Measurements from ENCODE around the gene TKTL1.
"Not testable (repeated sequence)": the region's sequence is repeated elsewhere in the genome, so short reads cannot be mapped to it uniquely, and the experiment has no call there.

TKTL1 gene

DNA sequence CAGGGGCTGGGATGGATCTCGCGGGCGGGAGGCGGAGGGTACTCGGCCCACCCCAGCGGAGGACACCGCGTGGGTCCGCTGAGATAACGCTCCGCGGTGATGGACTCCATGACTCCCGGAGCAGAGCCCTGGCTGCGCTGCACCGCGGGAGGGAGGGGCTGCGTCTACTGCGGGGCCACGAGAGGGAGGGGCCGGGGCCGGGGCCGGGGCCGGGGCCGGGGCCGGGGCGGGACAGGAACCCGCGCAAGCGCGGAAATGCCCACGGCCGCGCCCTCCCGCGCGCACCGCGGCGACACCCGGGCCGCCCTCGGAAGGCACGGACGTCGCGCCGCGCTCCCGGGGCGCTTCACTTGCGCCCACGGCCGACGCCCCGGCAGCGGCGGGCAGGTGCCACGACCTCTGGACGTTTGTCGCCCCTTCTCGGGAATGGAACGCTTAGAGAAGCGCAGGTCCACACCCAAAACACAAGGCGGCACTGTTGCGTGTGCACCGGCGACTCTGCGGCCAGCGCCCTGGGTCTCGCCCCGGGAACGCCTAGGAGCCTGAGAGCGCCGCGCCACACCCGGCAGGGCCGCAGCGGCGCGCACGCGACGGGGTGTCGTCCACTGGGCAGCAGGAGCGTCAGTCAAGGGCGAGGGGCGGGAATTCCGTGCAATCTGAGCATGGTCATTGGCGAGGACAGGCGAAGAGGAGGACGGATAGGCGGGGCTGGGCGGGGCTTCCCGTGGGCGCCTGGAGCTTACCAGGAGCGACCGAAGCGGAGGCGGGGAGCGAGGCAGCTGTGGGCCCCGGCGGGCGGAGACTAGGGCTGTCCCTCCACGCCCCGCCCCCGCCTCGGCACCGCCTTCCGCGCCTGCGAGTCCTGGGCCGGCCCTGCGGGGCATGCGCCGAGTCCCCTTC, 46.1 kb downstream of the TKTL1 start:
- DNase-seq (ENCODE audit: low read depth in 1 of 2, low spot score in 1 of 2) = not testable (repeated sequence)

DNA sequence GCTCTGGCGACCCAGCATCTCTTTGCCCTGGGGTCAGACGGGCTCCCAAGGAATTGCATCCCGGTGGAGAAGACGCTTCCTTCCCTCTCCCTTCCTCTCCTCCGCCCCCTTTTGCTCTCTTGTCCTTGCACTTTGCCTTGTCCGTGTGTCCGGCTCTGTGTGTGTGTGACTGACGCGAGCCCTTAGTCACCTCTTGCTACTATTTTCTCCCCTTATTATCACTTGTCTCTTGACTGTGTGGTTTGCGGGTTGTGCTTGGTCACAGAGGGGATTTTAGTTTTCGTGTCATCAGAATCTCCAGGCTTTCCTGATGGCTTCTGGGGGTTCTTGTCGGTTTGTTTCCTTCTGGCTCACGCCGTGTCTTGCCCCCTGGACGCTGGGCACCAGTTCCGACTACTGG, 47.5 kb downstream of the TKTL1 start:
- not testable (repeated sequence) for DNase-seq (ENCODE audit: low read depth in 1 of 2, low spot score in 1 of 2)

DNA sequence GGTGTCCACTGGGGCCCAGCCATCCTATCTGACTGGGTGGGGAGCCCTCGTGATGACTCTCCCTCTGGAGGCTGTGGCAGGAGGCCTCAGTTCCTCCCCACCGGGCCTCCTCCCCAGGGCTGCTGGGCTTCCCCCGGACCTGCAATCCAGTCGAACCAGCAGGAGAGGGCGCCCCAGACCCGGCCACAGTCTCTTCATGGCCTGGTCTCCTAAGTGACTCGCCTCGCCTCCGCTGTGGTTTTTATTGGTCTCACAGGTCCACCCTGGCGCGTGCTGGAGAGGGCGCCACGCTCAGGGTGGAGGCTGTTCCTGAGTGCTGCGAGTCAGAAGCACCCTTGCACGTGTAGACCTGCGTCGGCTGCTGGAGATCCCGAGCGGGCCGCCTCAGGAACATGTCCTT, 48.0 kb downstream of the TKTL1 start:
- not testable (repeated sequence) for DNase-seq (ENCODE audit: low read depth in 1 of 2, low spot score in 1 of 2)

DNA sequence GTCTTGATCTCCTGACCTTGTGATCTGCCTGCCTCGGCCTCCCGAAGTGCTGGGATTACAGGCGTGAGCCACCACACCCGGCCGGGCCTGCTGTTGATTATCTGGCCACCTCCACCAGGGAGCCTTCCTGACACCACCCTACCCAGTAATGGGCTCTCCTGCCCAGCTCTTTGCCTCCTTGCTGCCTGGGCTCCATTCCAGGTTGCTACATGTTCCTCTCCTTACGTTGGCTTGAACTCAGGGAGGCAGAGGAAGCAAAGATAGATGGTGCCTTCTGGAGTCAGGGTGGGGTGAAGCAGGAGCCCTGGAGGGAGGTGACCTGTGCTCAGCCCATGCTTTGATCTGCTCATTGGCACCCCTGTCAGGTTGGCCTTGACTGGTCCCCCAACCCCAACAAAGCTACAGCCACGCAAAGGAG, 52.5 kb downstream of the TKTL1 start:
- DNase-seq (ENCODE audit: low read depth in 1 of 2, low spot score in 1 of 2) = no peak

DNA sequence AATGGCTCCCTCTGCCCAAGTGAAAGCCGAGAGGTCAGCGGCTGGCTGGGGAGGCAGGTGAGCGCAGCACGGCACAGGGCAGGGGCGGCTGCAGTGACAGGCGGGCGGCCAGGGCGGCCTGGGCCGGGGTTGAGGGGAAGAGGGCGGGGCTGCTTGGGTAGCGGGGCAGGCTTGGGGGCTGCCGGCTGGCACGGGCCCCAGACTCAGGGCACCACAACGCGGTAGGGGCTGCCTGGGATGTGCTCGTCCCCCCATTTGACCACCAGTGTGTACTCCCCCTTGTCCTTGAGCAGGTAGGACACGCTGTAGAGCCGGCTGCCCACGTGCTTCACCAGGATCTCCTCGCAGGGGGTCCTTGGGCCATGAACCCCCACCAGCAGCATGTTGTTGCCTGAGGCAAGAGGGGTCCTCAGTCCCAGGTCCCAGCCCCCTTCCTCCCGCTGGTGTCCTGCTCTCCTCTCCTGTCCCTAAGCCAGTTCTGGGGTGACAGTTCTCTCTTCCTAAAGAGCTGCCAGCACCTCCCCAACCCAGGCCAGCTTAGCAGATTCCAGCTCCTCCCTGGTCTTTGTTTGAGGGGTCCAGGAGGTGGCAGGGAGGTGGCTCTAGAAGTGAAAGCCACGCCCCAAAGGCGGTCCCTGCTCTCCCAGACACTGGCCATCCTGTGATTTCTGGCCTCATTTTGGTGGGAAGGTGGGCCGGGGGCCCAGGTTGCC, 53.2 kb downstream of the TKTL1 start:
- no peak for DNase-seq (ENCODE audit: low read depth in 1 of 2, low spot score in 1 of 2)

DNA sequence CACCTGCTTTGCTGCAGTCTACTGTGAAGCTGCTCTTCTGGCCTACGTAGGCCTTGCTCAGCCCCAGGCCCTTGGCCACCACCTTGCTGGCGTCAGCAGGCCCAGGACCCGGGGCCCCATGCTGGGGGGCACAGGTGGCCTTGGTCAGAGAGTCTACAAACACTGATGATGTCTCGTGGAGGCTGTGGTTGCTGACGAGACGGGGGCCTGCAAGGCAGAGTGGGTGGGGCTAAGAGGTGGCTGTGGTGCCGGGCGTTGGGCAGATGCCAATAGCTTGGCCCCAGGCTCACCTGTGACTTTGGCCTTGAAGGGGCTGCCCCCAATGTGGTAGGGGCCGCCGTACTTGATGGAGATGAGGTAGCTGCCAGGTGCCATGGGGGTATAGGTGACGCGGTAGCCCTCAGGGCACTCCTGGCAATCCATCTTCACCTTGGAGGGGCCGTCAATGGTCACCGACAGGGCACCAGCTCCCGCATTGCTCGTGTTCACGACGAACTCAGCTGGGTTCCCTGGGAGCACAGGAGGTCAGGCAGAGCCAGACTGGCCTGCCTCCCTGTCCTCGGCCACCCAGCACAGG, 53.9 kb downstream of the TKTL1 start:
- DNase-seq (ENCODE audit: low read depth in 1 of 2, low spot score in 1 of 2) = no peak

DNA sequence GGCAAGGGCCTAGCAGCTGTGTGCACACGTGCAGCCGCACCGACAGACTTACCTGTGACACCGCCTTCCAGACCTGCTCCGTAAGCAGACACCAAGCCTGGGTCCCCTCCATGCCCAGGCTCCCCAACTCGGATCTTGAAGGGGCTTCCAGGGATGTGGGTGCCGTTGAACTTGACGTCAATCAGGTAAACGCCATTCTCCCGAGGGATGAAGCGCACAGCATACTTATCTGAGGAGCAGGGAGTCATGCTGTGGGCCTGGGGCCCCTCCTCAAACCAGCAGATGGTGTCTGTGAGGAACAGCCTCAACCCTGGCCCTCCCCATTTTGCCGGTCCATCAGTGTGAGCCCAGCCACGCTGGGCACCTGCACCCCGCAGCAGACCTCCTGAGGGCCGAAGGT, 54.4 kb downstream of the TKTL1 start:
- DNase-seq (ENCODE audit: low read depth in 1 of 2, low spot score in 1 of 2) = no peak

DNA sequence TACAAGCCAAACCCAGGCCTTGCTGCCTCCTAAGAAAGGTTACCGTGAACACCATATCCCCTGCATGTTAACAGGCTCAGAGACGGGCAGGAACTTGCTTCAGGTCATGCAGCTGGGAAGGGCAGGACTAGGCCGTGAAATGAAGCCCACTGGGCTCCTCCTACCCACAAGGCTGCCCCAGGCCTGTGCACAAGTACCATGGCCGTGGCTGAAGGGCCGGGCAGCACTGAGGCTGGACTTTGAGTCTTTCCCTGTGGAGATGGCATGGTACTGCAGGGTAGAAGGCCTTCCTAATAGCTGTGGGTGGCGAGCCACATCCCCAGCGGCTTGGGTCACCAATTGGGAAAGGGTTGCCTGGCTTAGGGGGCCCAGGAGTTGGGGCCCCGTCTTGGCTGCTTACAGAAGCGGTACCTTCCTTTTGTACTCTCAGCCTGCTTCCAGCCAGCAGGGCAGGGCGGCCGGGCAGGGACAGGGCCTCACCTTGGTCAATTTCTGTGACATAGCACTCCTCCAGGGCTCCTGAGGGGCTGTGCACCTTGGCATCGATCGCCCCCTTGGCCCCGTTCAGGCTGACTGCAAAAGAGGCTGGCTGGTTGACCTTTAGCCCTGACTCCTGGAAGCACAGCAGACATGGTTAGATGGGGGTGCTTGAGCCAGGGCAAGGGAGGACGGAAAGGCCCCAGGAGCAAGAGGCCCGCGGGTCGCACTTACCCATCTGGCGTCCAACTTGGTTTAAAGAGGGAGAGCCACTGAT, 55.0 kb downstream of the TKTL1 start:
- DNase-seq (ENCODE audit: low read depth in 1 of 2, low spot score in 1 of 2) = no peak

DNA sequence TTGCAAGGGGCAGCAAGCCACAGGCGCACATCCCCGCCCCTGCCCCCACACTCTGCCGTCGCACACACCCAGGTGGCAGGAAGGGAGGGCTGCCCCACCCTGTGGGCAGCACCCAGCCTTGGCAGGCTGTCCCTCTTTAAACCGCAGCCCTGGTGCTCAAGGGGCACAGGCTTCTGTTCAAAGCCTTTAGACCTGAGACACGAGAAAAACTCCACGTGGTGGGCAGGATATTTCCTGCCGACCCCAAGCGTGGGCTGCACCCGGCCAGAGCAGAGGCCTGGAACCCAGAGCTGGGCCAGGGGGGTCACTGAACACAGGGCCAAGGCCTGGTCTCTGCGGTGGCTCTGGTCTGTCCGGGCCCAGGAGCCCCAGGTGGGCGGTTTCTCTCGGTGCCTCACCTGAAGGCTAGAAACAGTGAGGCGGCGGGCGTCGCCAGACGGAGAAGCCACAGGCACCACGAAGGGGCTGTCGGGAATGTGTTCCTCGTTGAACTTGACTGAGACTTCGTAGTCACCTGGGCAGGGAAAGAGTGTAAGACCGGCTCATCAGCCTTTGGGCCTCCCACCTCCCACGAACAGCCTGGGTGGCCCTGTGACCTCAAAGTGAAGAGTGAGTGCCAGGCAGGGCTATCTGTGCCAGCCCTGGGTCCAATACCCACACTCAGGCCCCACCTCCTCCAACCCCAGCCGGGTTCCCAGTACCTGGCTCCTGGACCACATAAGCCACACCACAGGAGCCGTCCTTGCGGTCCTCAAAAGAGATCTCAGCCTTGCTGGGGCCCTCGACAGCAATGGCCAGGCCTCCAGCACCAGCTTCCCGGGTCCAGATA, 55.8 kb downstream of the TKTL1 start:
- DNase-seq (ENCODE audit: low read depth in 1 of 2, low spot score in 1 of 2) = no peak

DNA sequence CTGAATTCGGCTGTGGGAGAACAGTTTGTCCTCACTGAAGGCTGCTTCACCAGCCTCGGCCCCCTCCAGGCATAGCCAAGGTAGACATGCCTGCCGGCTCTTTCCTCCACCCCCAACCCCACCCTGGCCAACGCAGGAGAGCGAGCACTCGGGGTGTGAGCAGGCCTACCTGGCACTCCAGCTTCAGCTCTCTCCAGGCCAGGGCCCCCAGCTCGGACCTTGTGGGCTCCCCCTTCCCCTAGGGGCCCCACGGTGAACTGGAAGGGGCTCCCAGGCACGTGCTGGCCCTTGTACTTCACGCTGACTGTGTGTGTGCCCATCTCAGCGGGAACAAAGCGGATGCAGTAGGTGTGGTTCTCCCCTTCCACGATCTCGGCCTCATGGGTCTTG, 56.4 kb downstream of the TKTL1 start:
- no peak for DNase-seq (ENCODE audit: low read depth in 1 of 2, low spot score in 1 of 2)

DNA sequence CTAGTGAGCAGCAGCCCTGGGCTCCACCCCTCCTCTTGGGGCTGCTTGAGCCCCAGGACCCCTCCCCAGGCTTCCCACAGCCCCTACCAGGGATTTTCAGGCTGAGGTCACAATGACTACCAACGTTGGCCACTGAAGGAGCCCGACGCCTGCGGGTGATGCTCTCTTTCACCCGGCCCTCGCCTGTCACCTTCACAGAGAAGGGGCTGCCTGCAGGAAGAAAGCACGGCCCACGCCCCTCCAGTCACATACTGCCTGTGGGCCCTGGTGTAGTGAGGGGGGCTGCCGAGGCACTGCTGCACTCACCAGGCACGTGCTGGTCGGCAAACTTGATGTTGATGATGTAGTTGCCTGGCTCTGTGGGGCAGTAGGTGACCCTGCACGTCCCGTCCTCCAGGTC, 56.9 kb downstream of the TKTL1 start:
- DNase-seq (ENCODE audit: low read depth in 1 of 2, low spot score in 1 of 2) = no peak

DNA sequence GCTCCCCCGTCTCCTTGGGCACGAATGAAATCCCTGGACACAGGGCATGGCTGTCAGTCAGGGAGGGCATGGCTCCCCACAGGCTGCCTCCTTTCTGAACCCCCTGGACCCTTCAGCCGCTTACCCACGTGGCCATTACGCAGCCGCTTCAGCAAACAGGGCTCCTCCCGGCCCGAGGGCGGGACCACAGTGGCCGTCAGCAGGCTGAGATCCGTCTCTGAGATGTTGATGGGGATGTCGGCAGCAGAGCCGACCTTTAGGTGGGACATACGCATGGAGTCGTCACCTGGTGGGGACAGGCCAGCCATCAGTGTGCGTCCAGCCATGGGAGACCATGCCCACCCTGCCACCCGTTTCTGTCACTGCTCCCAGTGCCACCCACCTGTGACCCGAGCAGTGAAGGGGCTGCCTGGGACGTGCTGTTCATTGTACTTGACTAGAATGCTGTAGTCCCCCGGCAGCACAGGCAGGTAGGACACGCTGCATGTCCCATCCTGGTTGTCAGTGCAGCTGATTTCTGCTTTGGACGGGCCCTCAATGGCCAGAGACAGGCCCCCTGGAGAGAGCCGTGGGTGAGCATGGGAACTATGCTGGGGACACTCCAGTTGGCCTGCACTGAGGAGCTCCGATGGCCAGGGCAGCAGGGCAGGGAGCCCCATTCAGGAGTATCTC, 57.7 kb downstream of the TKTL1 start:
- DNase-seq (ENCODE audit: low read depth in 1 of 2, low spot score in 1 of 2) = no peak

DNA sequence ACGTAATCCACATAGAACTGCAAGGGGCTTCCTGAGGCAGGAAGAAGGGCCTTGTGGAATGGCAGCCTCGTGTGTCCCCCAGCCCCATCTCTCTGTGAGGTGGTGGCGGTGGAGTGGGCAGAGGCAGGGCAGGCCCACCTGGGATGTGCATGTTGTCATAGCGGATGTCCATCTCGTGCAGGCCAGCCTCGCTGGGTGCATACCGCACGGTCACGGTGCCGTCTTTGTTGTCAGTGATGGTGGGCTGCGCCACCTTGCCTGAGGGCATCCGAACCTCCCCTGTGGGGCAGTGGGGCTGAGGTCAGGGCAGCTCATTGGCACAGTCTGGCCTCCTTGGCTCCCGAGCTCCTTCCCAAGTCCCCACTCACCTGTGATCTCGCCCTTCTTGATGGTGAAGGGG, 58.4 kb downstream of the TKTL1 start:
- no peak for DNase-seq (ENCODE audit: low read depth in 1 of 2, low spot score in 1 of 2)

DNA sequence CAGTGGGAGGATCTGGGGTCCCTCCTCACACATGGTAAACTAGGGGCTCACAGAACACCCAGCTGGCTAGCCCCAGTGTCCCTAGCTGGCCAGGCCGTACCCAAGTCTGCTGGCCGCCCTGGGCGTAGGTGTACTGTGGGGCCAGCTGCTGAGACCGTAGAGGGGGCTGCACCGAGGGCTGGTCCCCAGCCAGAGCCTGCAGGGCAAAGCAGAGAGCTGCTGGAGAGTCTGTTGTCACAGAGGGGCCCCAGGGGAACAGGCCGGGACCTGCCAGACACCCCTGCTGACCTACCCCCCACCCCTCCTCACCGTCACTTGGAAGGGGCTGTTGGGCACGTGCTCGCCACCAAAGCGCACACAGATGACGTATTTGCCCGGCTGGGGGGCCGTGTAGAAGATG, 58.9 kb downstream of the TKTL1 start:
- no peak for DNase-seq (ENCODE audit: low read depth in 1 of 2, low spot score in 1 of 2)

DNA sequence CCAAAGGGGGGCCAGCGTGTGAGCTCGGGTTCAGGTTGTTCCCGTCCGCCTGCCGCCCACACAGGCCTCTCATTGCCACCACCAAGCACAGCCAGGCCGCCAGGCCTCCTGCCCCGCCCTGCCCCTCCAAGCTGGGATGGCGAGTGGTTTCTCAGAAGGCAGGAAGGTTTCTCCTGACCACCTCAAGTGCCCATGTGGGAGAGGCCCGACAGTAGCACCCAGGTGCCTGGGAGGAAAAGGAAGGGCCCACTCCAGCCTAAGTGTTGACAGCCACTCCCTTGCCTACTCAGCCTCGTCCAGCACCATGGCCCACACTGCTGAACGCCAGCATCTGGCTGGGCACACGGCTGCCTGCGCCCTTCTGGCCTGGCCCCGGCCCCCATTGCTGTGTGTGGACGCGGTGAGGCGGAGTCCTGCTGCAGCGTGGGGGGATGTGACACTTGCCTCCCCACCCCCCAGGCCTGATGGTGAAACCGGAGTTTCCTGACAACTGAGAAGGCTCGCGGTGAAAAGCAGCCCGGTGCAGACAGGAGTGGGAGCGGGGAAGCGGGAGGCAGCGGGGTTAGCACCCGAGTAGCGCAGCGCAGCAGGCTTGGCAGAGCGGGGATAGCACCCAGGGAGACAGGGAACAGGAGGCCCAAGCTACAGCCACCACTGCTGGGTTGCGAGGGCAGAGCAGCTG, 59.6 kb downstream of the TKTL1 start:
- DNase-seq (ENCODE audit: low read depth in 1 of 2, low spot score in 1 of 2) = no peak

DNA sequence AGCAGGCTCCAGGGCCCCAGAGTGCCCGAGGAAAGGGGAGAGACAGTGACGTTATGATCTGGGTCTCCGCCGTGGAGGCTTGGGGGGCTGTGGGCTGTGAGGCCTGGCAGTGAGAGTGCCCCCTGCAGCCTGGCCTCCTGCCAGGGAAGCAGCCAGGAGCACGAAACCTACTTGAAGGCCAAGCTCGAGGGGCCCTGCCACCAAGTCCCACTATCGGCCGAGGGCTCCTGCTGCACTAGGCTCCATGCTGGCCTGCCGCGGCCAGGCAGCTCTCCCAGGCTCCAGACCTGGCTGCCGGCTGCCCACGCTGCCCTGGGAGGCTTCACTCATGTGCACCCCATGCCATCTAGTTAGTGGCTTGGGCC, 60.2 kb downstream of the TKTL1 start:
- no peak for DNase-seq (ENCODE audit: low read depth in 1 of 2, low spot score in 1 of 2)

DNA sequence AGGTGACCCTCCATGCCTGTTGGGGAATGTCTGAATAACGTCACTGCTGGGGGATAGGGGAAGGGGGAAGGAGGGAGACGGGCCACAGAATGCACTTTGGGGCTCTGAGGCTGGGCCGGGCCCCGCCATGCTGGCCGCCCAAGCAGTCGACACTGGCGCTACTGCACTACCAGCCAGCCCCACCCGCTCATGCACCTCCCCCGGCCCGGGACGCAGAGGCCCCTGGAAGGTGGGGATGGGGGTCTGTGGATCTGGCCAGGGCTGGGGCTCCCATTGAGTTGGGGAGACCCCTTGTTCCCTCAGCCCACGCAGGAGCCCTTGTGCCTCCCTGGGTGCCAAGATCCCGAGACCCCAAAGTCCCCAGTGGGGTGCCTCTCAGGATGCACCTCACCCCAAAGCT, 61.0 kb downstream of the TKTL1 start:
- DNase-seq (ENCODE audit: low read depth in 1 of 2, low spot score in 1 of 2) = no peak

DNA sequence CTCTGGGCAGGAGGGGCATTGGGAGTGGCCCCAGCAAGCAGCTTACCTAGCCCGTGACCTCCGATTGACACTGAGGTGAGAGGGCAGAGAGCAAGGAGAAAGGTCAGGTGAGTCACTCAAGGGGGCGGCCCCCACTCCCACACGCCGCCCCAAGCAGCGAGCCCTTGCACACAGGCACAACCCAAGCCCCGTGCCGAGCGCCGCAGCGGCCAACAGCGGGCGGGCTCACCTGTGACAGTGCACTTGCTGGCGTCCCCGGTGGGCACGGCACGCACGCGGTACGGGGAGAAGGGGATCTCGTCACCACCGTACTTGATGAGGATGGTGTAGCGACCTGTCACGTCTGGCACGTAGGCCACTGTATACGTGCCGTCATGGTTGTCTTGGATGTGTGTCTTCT, 61.6 kb downstream of the TKTL1 start:
- DNase-seq (ENCODE audit: low read depth in 1 of 2, low spot score in 1 of 2) = no peak

DNA sequence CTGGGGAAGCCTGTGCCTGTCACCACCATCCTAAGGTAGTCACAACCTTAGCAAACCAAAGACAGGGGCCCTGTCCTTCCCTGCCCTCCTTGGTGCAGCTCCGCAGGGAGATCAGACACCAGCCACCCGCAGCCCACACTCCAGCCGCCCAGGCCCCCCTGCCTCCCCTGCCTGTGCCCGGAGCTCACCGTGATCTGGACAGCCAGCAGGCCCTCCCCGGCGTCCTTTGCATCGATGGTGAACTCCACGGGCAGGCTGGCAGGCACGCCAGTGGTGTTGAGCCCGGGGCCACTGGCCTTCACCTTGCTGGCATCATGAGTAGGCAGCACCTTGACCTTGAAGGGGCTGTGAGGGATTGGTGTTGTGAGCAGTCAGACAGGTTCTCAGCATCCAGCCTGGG, 62.4 kb downstream of the TKTL1 start:
- no peak for DNase-seq (ENCODE audit: low read depth in 1 of 2, low spot score in 1 of 2)

DNA sequence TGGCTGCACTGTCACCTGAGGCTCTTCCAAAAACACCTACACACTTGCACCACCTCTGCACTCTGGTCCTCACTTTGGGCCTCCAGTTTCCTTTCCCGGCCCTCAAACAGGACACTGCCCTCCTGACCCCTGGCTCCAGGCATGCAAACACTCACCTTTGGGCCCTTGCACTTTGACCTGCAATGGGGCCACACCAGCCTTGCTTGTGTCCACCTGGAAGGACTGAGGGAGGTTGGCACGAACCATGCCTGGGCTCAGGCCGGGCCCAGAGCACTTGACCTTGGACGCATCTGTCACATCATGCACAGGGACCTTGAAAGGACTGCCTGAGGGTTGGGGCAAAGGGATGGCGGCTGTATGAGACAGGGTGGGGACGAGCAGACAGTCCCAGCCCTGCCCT, 63.2 kb downstream of the TKTL1 start:
- no peak for DNase-seq (ENCODE audit: low read depth in 1 of 2, low spot score in 1 of 2)

All from activated T-helper 1 cell treated with anti-CD3 and anti-CD28 coated beads, Interleukin-2, amount 50 U/mL, for 16 hours (primary cell).